Rectal smooth muscle tissue (tissue), 1 donor: Measurements from ENCODE around the gene KCND3.
"Not testable (repeated sequence)": the region's sequence is repeated elsewhere in the genome, so short reads cannot be mapped to it uniquely, and the experiment has no call there.

Experiments
- H3K27ac ChIP-seq: one replicate; pipeline ENCODE4 v1.7.0; 2013; ENCODE audit warnings: low read depth, low read length, inconsistent platforms
- H3K27me3 ChIP-seq: one replicate; pipeline ENCODE4 v1.7.0; 2013; ENCODE audit warnings: low read length; ENCODE audit not compliant: control insufficient read depth, insufficient read depth
- H3K36me3 ChIP-seq: one replicate; pipeline ENCODE4 v1.7.0; 2013; ENCODE audit warnings: low read length; ENCODE audit not compliant: control insufficient read depth, insufficient read depth
- H3K4me1 ChIP-seq: one replicate; pipeline ENCODE4 v1.7.0; 2013; ENCODE audit warnings: low read length; ENCODE audit not compliant: control insufficient read depth, insufficient read depth
- H3K4me3 ChIP-seq: one replicate; pipeline ENCODE4 v1.7.0; 2013; ENCODE audit warnings: low read length
- H3K9ac ChIP-seq: one replicate; pipeline ENCODE4 v1.7.0; 2013; ENCODE audit warnings: low read length

Gene KCND3

DNA sequence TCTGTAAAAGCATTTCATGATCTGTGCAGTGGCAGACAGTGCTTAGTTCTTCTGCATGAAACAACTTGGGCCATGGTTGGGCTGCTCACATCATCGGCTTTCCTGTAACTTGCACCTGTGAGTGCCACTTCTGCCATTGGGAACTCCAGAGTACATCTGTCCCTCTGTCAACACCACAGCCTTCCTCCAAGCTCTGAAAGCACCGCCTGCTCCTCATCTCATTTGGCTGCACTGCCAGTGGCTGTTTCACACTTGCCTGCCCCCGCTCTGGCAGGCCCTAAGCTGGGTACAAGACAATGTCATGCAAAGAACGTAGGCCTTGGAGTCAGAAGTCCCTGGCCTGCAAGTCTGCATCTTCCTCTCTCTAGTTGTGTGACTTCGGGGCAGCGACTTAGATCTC, 187.4 kb downstream of the KCND3 start:
- no peak overlapping the region for H3K4me3 ChIP-seq
- H3K27me3 ChIP-seq: no peaks in the 10 kb centered on the region
- no peak overlapping the region for H3K27ac ChIP-seq
- no peaks in the 10 kb centered on the region for H3K36me3 ChIP-seq
- no peak overlapping the region for H3K9ac ChIP-seq
- H3K4me1 ChIP-seq: no peaks in the 10 kb centered on the region

DNA sequence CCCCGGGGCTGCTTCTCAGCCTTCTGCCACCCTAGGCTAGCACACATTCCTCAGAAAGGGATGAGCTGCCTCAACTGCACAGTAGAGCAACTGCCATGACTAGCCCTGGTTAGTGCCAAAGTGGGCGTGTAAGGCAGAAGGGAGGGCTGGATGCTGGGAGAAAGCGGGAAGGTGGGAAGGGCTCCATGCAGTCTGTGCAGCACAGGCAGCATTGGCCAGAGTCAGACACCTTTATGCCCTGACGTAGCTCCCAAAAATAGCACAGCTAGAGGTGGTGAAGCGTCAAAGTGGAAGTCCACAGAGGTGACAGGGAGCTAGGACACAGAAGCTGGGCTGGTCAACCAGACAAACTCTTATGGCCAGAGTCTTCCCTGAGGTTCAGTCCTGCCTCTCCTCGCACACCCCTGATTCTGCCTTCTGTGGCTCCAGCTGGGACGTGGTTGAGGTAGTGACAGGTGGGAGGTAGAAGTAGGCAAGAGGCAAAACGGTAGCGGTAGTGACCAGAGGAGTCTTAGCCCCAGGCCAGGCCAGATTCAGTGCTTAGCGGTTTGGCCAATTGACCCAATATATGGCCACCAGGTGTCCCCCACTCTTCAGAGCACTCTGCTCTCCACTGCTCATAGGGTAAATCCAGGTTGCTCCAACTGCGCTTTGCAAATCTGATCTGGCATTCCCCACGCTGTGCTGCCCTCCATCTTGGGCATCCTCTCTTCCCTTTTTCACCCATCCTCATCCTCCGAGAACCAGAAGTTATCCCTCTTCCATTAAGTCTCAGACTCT, 188.2 kb downstream of the KCND3 start:
- H3K4me1 ChIP-seq: no peaks in the 10 kb centered on the region
- no peak overlapping the region for H3K4me3 ChIP-seq
- no peak overlapping the region for H3K27ac ChIP-seq
- no peak overlapping the region for H3K9ac ChIP-seq
- no peaks in the 10 kb centered on the region for H3K36me3 ChIP-seq
- no peaks in the 10 kb centered on the region for H3K27me3 ChIP-seq

DNA sequence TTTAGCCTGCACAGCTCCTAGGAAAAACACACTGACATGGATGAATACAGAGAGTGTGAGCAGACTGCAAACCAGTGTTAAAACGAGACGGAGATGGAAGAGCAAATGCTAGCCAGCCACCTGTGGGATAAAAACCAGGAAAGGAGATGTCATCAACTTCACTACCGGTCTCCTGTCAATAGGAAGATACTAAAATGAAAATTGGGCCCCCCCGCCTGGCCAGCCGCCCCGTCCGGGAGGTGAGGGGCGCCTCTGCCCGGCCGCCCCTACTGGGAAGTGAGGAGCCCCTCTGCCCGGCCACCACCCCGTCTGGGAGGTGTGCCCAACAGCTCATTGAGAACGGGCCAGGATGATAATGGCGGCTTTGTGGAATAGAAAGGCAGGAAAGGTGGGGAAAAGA, 189.7 kb downstream of the KCND3 start:
- not testable (repeated sequence) for H3K4me1 ChIP-seq, H3K9ac ChIP-seq, H3K27ac ChIP-seq, H3K27me3 ChIP-seq, H3K36me3 ChIP-seq, H3K4me3 ChIP-seq

DNA sequence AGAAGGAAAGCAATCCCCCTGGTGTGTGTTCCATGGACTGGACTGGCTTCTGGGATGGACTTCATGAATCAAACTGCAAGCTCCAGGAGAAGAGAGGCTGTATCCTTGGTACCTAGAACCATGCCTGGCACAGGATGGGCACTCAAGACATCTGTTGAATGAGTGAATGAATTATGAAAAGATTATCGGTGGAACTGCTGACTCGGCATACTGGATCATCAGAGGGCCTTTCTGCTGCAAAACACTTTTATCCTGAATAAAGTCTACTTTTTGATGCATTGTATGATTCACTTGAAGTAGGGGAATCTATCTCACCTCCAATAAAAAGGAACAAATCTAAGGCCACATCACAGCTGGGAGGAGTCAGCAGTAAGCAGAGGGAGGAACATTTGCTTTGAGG, 190.9 kb downstream of the KCND3 start:
- no peaks in the 10 kb centered on the region for H3K4me1 ChIP-seq
- H3K9ac ChIP-seq: no peak overlapping the region
- H3K27ac ChIP-seq: no peak overlapping the region
- no peaks in the 10 kb centered on the region for H3K27me3 ChIP-seq
- H3K4me3 ChIP-seq: no peak overlapping the region
- no peaks in the 10 kb centered on the region for H3K36me3 ChIP-seq

DNA sequence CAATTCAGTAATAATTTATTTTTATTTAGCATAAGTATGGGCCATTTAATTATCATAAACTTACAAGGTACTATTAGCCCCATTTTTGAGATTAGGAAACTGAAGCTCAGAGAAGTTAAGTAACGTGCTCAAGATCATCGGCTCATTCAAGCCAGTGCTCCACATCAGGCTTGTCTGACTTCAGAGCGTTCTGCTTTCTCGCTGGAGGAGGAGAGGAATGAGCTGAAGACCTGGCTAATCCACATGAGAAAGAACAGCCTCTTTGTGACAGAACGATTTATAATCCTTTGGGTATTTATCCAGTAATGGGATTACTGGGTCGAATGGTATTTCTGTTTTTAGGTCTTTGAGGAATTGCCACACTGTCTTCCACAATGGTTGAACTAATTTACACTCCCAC, 194.1 kb downstream of the KCND3 start:
- Histone ChIP-seq H3K27ac (no peak overlapping the region), H3K36me3 (no peaks in the 10 kb centered on the region), H3K9ac (no peak overlapping the region), H3K4me1 (no peaks in the 10 kb centered on the region), H3K4me3 (no peak overlapping the region), H3K27me3 (no peaks in the 10 kb centered on the region)

DNA sequence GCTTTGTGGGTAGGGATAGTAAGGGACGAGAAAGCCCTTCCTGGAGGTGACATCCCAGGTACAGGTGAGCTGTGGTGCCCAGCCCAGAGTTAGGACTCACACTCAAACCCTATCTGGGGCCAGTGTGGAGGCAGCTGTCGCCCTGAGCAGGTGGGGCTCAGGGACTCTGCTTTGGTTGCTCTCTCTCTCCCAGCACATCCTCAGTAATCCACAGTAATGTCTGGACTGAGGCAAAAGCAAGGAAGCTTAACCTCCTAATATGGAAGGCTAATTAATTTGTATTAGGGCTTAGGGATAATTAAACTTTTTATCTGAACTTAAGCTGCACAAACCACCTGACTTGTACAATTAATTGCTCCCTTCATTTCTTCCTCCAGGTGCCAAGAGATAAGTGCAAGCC, 195.5 kb downstream of the KCND3 start:
- no peak overlapping the region for H3K4me3 ChIP-seq
- H3K4me1 ChIP-seq: no peaks in the 10 kb centered on the region
- no peak overlapping the region for H3K27ac ChIP-seq
- H3K36me3 ChIP-seq: no peaks in the 10 kb centered on the region
- H3K9ac ChIP-seq: no peak overlapping the region
- no peaks in the 10 kb centered on the region for H3K27me3 ChIP-seq

DNA sequence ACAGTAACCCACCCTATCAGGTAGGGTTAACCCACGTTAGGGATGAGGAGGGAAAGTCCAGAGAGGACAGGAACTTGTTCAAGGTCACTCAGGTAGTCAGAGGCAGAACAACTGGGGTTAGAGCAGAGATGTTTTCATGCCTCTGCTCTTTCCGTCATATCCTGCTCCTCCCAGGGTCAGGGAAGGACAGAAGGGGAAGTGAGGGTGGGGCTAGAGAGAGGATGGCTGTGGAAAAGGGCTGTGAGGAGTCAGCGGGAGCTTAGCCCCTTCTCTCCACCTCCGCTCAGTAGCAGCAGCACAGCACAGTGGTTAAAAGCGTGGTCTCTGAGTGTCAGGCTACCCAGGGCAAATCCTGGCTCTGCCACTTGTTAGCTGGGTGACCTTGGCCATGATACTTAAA, 197.2 kb downstream of the KCND3 start:
- Histone ChIP-seq H3K4me3 (no peak overlapping the region), H3K27ac (no peak overlapping the region), H3K27me3 (no peaks in the 10 kb centered on the region), H3K9ac (no peak overlapping the region), H3K4me1 (no peaks in the 10 kb centered on the region), H3K36me3 (no peaks in the 10 kb centered on the region)

DNA sequence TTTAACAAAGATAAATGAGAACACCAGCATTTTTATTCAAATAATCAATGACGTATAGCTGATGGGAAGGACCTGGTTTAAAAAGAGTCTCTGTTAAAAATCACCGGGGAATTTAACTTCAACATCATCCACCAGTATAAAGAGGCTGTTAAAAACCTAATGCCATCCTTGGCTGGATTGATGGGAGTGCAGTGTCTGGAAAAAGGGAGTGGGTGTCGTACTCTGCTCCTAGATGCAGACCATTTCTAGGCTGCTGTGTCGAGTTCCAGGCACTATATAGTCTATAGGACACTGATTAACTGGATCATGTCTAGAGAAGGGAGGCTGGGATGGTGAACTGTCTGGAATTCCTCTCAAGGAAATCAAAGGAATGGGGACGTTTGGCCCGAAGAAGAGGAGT, 197.7 kb downstream of the KCND3 start:
- Histone ChIP-seq H3K36me3 (no peaks in the 10 kb centered on the region), H3K9ac (no peak overlapping the region), H3K4me3 (no peak overlapping the region), H3K27me3 (no peaks in the 10 kb centered on the region), H3K27ac (no peak overlapping the region), H3K4me1 (no peaks in the 10 kb centered on the region)

DNA sequence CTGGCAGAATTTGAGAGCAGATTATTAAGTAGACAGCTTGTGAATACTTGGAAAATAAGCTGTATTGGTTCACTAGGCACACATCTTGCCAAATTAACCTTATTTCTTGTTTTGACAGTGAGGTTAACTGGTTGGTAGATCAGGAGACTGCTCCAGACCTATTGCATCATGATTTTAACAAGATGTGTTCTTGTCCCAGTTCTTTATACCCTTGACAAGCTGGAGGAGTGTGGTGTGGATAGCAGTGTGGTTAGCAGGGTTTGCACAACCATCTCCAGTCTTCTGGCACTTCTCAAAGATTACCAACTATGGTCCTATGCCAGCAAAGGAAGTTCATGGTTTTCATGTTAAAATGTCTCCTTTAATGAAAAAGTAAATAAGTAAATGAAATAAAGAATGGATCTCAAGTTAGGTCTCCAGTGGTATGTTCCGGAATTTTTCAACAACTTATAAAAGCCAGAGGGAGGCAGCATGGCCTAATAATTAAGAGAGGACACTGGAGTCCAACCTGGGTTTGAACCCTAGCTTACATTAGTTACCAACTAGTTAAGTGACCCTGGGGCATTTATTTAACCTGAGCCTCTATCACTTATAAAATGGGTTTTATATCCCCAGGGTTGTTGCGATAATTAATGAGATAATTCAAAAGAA, 199.7 kb downstream of the KCND3 start:
- Histone ChIP-seq H3K27ac (no peak overlapping the region), H3K9ac (no peak overlapping the region), H3K27me3 (no peaks in the 10 kb centered on the region), H3K4me3 (no peak overlapping the region), H3K36me3 (no peaks in the 10 kb centered on the region), H3K4me1 (no peaks in the 10 kb centered on the region)

DNA sequence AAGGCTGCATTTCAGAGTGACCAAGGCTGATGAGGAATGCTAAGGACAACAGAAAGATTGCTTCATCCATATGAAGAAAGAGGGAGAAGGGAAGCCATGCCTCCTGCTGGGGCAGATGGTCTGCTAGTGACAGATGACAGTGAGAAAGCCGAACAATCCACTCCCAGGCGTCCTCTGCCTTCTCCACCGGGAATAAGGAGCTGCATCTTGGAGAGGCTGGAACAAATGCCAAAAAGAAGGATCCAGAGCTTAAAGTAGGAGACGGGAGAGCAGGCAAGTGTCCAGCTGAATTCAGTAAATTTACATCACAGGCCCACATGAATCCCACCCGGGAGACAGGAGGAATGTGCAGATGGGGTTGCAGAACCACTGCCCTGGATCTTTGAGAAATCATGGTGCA, 200.3 kb downstream of the KCND3 start:
- H3K36me3 ChIP-seq: no peaks in the 10 kb centered on the region
- no peak overlapping the region for H3K4me3 ChIP-seq
- no peak overlapping the region for H3K27ac ChIP-seq
- H3K4me1 ChIP-seq: no peaks in the 10 kb centered on the region
- no peak overlapping the region for H3K9ac ChIP-seq
- H3K27me3 ChIP-seq: no peaks in the 10 kb centered on the region

DNA sequence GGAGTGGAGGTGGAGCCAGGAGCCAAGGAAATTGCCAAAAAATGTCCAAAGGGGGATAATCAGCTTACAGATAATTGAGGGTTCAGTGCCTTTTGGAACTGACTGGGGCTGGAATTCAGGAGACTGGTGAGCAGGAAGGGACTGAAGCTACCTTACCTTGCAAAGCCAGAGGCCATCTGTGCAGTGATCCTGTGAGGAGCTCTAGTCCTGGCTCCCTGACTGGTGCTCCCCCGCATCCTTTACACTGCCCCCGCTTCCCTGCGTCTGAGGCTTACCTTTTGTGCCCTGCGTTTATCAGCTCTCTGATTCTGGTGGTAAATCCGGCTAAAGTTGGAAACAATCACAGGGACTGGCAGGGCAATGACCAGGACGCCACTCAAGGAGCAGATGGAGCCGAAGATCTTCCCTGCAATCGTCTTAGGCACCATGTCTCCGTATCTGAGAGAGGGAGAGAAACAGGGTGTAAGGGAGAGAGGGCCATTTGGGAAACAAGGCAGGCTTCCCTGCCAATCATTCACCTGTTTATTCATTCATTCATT, 202.7 kb downstream of the KCND3 start:
- no peak overlapping the region for H3K4me3 ChIP-seq
- no peak overlapping the region for H3K27ac ChIP-seq
- H3K36me3 ChIP-seq: no peaks in the 10 kb centered on the region
- no peaks in the 10 kb centered on the region for H3K4me1 ChIP-seq
- H3K9ac ChIP-seq: no peak overlapping the region
- H3K27me3 ChIP-seq: no peaks in the 10 kb centered on the region

DNA sequence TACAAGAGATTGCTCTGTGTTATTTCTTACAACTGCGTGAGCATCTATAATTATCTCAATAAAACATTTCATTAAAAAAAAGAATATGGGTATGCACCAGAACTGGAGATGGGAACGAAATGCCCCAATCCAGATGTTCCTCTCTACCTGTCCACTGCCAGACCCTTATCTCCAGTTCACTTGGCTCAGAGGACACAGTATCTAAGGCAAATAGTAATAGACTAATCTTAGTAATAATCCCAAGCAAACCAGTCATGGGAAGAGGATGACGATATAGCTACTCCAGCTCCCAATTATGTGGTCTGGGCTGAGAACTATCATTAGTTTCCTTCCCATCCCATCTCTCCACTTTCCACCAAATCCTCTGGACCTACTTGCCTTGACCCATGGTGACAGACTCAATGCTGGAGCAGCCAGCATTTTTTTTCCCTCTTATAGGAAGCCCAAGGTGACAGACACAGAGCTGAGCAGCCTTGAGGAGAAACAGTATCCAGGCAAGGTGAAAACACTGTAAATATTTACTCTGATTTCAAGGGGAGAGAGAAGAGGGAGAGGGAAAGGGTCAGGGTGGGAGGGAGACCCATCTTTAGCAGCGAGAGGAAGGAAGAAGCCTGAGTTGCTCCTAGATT, 205.1 kb downstream of the KCND3 start:
- Histone ChIP-seq H3K27ac (no peak overlapping the region), H3K27me3 (no peaks in the 10 kb centered on the region), H3K9ac (no peak overlapping the region), H3K36me3 (no peaks in the 10 kb centered on the region), H3K4me1 (no peaks in the 10 kb centered on the region), H3K4me3 (no peak overlapping the region)
